Pons (tissue), 1 donor: ENCODE measurements around the gene ARPC1B.
A peak's percentile ranks its signal among the peaks of the same experiment; 100 is the strongest.
"Not testable (repeated sequence)": the region's sequence is repeated elsewhere in the genome, so short reads cannot be mapped to it uniquely, and the experiment has no call there.

ENCODE experiments used
- DNase-seq: peaks from one replicate; pipeline ENCODE4 v3.0.0-alpha.2; 2016; ENCODE audit warnings: low spot score

The ARPC1B gene

DNA sequence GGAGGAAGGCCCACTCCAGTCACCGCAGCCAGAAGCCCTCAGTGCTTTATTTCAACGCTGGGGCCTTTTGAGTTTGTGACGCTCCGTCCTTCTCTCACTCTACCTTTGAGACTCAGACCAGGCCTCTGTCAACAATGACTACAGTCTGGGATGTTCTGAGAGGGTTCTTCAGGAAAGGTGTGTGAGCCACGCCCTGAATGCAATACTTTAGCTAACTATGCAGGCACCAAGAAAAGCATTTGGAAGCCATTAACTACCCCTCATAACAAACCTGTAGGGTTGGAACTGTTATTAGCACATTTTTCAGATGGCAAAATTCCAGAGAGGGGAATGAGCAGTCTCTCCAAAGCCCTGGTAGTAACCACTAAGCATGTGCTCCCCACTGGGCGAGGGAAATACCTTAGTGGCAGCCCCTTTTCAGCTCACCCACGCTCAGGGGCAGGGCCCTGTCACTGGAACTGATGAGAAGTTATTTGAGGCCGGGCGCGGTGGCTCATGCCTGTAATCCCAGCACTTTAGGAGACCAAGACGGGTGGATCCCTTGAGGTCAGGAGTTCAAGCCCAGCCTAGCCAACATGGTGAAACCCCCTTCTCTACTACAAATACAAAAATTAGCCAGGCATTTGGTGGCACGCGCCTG, 5.7 kb upstream of the ARPC1B start:
- DNase-seq: no peak

DNA sequence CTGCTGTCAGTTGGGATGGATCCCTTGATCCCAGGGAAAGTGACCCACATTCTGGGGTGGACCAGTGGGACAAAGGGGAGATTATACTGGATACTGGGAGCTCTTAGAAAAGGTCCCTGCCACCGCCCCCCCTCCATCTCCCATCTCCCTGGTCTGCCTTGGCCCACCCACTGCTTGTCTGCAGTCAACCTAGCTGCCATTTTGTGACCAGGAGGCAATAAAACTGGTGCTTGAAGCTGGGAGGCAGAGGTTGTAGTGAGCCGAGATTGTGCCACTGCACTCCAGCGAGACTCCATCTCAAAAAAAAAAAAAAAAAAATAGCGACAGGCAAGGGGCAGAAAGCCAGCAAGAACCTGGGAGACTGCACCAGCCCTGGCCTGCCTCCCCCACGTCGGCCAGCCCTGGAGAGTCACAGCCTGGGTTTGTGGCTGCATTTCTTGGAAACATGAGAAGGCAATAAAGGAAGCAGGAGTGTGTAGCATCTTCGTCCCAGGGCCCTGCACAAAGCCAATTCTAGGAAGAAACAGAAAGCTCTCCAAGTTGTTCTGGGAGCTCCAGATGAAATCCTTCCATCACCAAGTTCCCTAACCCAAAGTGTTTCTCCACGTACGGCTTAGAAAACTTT, 4.7 kb upstream of the ARPC1B start:
- DNase-seq: no peak

DNA sequence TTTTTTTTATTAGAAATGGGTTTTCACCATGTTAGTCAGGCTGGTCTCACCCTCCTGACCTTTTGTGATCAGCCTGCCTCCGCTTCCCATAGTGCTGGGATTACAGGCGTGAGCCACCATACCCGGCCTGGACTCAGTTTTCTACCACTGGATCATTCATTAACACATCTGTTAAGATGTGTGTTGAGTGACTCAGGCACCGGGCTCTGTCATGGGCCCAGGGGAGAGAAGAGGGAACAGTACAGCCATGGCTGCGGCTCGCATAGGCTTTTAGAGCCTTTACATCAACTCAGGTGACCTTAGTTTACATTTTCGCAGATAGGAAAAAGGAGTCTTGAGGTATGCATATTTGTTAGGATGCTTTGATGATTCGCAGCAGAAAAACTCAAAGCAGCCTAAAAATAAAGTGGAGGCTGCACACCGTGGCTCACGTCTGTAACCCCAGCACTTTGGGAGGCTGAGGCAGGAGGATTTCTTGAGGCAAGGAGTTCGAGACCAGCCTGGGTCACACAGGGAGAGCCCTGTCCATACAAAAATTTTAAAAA, 3.1 kb upstream of the ARPC1B start:
- no peak for DNase-seq

DNA sequence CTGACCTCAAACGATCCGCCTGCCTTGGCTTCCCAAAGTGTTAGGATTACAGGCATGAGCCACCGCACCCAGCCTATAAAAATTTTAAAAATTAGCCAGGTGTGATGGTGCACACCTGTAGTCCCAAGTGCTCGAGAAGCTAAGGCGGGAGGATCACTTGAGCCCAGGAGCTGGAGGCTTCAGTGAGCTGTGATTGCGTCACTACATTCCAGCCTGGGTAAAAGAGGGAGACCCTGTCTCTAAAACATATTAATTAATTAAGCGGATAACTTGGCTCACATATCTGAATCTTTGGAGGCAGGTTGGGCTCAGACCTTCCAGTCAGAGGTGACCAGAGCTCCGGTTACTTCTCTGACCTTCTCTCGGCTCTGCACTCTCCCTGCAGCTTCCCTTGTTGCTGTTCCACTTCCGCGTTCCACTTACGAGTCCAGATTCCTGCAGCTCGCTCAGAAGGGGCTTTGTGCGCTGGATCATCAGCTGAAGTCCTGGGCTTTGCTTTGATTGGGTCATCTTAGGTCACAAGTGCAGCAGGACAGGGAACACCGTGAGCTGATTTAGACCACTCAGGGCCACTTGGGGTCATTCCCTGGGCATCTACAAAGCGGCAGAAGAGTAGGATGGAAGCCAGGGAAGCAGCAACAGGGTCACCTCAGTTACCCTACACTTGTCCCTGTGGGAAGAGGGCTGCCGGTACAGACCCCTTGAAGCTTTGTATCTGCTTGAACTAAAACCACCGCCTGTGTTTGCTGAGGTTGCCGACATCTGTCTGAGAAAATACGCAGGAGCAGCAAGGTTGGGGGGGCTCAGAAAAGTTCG, 2.0 kb upstream of the ARPC1B start:
- DNase-seq: no peak

DNA sequence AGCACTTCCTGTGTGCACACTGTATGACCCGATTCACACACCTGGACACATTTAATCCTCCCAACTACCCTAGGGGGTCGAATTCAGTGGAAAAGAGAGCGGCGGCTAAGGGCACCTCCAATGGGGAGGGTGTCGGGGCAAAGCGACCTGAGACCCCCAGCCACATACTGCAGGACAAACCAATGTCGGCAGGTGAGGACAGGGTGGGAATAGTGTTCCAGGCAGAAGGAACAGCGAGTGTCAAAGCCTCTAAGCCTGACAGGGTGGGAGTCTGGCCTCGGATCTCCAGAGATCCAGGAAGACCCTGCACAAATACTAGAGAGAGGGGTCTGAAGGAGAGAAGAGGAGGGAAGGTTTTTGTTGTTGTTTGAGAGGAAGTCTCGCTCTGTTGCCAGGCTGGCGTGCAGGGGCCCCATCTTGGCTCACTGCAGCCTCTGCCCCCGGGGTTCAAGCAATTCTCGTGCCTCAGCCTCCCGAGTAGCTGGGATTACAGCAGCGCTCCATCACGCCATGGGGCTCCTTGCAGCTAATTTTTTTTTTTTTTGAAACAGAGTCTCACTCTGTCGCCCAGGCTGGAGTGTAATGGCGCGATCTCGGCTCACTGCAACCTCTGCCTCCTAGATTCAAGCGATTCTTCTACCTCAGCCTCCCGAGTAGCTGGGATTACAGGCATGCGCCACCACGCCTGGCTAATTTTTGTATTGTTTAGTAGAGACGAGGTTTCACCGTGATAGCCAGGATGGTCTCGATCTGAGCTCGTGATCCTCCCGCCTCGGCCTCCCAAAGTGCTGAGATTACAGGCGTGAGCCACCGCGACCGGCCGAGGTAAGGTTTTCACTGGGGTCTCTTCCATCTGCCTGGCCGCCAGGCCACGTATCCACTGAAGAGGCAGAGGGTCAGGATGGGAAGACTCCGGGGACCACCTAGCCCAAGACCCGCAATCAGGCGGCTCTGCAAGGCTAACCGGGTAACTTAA, 1.2 kb upstream of the ARPC1B start:
- no peak for DNase-seq

DNA sequence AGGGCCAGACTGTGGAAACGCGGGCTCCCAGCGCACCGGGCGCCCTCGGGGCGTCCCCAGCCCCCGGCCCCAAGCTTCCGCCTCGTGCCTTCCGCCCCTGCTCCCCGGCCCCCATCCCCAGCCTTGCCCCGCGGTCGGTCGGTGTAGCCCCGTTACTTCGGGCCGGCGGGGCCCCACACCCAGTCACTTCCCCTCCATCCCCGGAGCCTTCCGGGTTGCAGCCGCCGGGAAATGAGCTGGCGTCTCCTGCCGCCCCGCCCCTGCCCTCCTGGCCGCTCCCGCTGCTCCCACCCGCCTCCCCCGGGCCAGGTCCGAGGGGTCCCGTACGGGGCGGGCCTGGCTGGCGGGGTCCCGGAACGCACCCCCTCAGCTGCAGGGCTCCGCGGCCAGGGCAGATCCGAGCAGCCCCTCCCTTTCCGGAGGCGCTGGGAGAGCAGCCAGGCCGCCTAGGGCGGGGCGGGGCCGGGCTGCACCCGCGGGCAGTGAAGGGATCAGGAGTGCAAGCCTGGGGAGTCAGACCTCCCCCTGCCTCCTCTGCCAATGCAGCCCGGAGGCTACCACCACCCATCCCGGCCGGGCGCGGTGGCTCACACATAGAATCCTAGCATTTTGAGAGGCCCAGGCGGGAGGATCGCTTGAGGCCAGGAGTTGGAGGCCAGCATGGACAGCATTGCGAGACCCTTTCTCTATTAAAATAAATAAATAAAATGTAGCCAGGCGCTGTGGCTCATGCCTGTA, 709 bp downstream of the ARPC1B start:
- DNase-seq: peak; percentile 57

DNA sequence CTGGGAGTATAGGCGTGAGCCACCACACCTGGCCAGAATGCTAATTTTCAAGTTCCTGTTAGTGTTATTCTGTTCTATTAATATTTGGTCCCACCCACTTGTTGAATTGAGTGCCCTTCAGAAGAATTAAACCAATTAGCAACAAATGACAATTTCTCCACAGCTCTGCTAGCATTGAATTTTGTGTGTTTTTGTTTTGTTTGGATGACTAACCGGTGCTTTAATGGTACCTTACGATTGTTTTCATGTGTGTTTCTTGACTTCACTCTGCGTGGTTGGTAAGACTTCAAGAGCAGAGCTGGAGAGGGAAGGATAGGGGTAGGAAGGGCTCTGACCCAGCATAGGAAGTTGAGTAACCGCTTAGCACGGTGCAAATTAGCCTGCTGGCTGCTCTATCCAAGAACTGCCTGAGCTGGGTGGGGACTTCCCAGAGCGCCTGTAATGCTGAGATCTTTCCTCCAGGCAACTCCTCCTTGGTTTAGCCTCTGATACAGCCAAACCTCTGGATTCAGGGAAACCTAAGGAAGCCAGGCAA, 4.6 kb downstream of the ARPC1B start:
- peak; percentile 70 for DNase-seq

DNA sequence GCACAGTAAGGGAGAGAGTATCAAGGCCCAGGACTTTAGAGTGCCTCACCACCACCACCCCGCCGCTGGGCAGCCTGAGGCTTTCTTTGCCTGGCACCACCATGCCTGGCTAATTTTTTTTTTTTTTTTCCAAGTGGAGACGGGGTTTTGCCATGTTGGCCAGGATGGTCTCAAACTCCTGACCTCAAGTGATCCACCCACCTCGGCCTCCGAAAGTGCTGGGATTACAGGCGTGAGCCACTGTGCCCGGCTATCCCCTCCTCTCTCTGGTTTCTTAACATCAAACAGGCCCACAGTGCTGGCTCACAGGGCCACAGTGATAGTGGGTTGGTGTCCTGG, 5.1 kb downstream of the ARPC1B start:
- DNase-seq: not testable (repeated sequence)

DNA sequence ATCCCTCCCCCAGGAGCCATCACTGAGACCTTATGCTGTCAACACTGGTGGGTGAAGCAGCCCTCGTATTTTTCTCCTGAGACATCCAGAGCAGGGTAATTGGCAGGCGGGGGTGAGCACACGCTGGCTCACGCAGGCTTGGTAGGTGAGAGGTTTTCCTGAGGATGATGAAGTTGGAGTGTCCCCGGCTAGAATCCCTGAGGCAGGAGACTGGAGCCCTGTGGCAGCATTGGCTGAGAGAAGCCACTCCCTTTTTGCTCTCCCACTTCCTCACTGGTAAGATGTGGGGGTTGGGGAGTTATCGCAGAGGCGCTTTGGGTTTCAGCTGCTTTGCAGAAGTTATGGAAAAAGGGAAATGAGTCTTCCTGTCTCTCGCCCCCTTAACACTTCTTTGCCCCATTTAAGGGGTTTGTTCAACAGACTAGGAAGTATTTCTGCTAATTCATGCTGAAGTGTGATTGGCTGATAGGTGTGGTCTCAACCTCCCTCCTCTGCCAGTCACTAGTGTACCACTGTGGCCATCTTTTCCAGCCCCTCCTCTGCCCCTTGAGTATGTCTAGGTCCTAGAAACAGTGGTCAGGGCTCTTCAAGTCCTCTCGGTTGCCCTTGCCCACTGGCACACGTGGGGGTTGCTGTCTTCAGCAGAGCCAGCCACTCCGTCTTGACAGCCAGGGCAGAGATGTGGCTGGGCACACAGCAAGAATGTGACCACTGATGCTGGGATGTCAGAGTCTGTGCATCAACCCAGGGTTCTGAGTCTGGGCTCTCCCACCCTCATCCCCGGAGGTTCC, 5.7 kb downstream of the ARPC1B start:
- DNase-seq: peak; percentile 83

DNA sequence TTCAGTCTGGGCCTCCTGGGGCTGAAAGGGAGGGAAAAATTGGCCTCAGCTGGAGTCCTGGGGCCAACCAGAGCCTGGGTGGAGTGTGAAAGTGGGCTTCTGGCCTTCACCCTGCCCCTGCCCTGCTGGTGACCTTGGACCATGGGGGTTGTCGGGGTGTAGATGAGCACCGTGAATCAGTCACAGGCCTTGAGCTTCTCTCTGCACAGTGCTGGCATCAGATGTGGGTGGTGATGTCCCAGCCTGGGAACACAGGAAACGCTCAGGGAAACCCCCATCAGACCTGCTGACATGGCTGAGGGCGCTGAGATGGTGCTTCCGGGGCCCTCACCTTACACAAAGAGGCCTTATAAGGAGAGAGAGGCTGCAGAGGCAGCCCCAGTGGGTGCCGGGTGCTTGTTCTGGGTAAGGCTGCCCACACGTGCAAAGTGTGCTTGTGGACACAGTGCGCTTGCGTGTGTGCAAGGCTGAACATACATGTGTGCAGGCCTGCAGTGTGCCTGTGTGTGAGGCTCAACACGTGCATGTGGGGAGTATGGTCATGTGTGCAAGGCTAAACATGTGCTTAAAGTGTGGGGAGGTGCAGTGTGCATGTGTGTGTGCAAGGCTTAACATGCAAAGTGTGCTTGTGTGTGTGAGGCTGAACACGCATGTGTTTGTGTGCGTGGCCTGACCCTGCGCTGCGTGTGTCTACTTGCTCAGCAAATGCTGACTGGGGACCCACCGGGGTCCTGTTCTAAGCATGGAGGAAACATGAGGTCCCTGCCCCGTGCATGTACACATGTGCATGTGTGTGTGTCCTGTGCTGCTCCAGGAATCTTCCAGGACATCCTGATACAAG, 6.5 kb downstream of the ARPC1B start:
- DNase-seq: no peak

DNA sequence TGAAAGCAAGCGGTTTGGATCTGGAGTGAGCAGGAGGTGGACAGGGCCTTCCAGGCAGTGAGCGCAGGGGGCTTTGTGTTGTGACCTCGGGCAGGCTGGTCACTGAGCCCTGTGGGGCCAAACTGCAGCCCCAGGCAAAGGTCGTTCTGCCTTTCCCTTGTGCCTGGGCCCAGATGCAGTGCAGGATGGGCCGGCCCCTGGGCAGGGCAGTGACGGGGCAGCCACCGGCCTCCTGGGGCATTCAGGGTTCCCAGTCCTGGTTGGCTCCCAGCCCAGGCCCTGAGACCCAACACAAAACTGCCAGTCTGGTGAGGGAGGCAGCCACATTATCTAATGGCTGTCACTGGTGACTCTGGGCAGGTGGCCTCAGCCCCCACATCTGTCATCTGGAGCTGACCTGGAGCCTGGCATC, 7.1 kb downstream of the ARPC1B start:
- DNase-seq: no peak

DNA sequence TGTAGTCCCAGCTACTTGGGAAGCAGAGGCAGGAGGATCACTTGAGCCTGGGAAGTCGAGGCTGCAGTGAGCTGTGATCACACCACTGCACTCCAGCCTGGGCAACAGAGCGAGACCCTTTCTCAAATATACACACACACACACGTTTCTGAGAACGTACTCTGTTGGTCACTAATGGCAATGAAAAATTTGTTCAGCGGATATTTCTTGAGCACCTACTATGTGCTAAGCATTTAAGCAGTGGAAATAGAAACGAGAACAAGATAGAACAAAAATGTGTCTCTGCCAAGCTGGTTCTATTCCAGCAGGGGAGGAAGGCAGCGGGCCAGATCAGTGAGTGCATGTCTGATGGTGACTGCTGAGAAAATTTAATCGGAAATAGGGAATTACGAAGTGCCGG, 8.7 kb downstream of the ARPC1B start:
- DNase-seq: no peak

DNA sequence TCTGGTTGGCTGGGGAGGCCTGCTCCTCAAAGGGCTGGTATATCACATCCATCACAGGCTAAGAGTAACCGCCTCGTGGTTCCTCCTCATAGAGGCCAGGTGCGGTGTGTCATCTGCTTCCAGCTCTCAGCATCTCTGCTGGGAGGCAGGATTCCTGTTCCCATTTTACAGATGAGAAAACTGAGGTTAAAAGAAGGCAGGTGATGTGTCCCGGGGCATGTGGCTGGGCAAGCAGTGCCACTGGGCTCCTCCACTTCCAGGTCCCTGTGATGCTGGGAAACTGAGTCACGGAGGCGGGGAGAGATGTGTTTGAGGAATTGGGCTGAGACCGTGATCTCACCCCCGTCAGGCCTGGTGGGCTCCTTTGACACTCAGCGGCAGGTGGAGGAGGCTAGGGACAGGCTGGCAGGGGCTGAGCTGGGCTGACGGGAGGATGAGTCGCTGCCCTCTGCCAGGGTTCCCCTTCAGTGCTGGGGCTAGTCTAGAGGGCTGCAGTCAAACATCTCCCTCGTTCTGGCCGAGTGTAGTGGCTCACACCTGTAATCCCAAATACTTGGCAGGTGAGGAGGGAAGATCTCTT, 9.4 kb downstream of the ARPC1B start:
- no peak for DNase-seq

DNA sequence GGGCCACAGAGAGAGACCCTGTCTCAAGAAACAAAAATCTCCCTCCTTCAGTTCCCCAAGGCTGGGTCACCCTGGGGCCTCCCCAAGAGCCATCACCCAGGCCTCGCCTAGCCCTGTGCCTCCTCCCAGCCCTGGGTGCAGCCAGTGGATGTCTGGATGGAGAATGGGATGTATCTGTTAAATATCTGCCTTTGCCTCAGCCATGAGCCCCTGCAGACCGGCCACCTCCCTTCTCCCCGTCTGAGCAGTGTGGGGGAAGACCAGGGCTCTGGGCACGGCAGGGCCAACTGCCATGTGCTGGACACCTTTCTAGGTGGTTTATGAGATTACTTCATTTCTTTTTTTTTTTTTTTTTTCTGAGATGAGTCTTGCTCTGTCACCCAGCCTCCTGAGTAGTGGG, 10.0 kb downstream of the ARPC1B start:
- no peak for DNase-seq

DNA sequence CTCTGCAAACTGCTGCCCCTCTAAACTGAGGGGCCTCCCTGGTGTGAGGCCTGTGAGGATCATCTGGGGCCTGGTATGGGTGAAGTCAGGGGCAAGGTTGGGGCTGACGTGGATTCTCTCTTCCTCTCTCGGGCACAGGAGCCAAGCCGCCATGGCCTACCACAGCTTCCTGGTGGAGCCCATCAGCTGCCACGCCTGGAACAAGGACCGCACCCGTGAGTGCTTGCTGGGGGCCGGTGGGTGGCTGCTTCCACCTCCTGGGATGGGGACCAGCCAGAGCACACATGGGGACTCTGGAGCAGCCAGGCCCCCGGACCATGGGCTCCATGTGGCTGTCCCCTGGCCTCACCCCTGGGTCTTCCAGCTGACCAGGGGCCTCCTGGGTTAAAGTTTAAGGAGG, 11.0 kb downstream of the ARPC1B start:
- DNase-seq: no peak

DNA sequence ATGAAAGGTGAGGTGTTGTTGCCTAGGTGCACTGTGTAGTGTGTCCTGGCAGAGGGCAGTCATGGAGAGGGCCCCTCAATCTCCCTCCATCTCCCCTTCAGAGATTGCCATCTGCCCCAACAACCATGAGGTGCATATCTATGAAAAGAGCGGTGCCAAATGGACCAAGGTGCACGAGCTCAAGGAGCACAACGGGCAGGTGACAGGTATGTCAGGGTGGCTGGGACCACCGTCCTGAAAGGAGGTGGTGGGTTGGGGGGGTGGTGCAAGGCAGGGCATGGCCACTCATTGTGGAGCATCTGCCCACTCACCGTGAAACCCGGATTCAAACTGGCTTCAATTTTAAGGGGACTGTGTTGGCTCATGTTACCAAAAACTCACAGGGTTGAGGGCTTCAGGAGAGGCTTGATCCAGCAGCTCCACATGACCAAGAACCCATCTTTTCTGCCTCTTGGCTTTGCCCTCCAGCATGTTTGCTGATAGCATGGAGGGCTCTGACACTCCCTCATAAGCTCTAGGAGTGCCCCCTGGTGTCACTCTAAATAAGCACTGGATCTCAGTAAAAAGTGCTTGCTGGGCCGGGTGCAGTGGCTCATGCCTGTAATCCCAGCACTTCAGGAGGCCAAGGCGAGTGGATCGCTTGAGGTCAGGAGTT, 12.2 kb downstream of the ARPC1B start:
- DNase-seq: no peak

DNA sequence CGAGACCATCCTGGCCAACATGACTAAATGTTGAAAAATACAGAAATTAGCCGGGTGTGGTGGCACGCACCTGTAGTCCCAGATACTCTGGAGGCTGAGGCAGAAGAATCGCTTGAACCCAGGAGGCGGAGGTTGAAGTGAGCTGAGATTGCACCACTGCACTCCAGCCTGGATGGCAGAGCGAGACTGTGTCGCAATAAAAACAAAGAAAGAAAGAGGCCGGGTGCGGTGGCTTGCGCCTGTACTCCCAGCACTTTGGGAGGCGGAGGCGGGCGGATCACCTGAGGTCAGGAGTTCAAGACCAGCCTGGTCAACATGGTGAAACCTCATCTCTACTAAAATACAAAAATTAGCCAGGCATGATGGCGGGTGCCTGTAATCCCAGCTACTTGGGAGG, 12.7 kb downstream of the ARPC1B start:
- not testable (repeated sequence) for DNase-seq

DNA sequence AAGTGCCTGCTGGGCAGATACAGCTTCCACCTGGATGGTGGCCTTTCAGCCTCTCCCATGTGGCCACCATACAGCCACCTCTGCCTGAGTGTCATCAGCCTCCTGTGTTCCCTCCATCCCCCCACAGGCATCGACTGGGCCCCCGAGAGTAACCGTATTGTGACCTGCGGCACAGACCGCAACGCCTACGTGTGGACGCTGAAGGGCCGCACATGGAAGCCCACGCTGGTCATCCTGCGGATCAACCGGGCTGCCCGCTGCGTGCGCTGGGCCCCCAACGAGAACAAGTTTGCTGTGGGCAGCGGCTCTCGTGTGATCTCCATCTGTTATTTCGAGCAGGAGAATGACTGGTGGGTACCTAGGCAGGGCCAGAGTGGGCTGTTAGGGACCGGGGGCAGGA, 13.4 kb downstream of the ARPC1B start:
- DNase-seq: no peak
